ENCODE data around the gene CMSS1.

DNA sequence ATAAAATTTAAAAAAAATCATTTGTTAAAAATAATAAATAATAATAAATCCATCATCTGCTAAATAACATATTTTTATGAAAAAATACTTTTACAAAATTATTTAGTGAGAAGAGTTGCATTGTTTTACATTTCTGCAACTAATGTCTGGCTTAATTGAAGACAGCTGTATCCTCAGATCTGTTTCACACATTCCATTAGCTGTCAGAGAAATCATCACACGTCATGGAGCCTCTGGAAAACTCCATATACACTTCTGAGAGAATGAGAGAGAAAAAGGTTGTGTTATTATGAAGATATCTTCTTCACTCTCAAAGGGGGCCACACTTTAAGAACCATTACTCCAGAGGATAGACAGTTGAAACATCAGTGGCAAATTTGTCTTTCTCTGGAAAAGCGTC is 40.8 kb downstream of the CMSS1 start:
- TF ChIP-seq, protein P1, sequence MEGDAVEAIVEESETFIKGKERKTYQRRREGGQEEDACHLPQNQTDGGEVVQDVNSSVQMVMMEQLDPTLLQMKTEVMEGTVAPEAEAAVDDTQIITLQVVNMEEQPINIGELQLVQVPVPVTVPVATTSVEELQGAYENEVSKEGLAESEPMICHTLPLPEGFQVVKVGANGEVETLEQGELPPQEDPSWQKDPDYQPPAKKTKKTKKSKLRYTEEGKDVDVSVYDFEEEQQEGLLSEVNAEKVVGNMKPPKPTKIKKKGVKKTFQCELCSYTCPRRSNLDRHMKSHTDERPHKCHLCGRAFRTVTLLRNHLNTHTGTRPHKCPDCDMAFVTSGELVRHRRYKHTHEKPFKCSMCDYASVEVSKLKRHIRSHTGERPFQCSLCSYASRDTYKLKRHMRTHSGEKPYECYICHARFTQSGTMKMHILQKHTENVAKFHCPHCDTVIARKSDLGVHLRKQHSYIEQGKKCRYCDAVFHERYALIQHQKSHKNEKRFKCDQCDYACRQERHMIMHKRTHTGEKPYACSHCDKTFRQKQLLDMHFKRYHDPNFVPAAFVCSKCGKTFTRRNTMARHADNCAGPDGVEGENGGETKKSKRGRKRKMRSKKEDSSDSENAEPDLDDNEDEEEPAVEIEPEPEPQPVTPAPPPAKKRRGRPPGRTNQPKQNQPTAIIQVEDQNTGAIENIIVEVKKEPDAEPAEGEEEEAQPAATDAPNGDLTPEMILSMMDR (IDR thresholded peaks at IDR 0.05): no peak
- no peak for TF ChIP-seq EZH2phosphoT487 (IDR thresholded peaks at IDR 0.05)
- TF ChIP-seq EZH2 (IDR thresholded peaks at IDR 0.05): no peak

Measured in neural progenitor cell (in vitro differentiated cells).